ENCODE data around the gene DDX31. TPM values are rescaled to one million over a fixed set of nuclear protein-coding genes. Genes with fewer than 3 reads are reported as not detected.
"Not testable (repeated sequence)": the region's sequence is repeated elsewhere in the genome, so short reads cannot be mapped to it uniquely, and the experiment has no call there.

DDX31 gene
- total RNA-seq, 1 experiment from 2014 or later, result 26.2 TPM

- TF ChIP-seq IRF1 (CRISPR knock-in tag; IDR thresholded peaks at IDR 0.05), result peak; percentile 57
- peak; percentile 80; the same call in 1 of the 2 replicates for TF ChIP-seq ZBTB43 (CRISPR knock-in tag; IDR thresholded peaks at IDR 0.05)
- TF ChIP-seq USF2 (CRISPR knock-in tag; IDR thresholded peaks at IDR 0.05), result peak; percentile 80
- peak; percentile 83; the same call in 1 of the 2 replicates for TF ChIP-seq MYBL2 (CRISPR knock-in tag; IDR thresholded peaks at IDR 0.05)
- no peak; the same call in 1 of the 2 replicates for TF ChIP-seq SMAD3 (CRISPR knock-in tag; IDR thresholded peaks at IDR 0.05; ENCODE audit: borderline replicate concordance)
- TF ChIP-seq NFATC4 (CRISPR knock-in tag; IDR thresholded peaks at IDR 0.05), result no peak
- TF ChIP-seq, protein P1, sequence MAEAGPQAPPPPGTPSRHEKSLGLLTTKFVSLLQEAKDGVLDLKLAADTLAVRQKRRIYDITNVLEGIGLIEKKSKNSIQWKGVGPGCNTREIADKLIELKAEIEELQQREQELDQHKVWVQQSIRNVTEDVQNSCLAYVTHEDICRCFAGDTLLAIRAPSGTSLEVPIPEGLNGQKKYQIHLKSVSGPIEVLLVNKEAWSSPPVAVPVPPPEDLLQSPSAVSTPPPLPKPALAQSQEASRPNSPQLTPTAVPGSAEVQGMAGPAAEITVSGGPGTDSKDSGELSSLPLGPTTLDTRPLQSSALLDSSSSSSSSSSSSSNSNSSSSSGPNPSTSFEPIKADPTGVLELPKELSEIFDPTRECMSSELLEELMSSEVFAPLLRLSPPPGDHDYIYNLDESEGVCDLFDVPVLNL (CRISPR knock-in tag; IDR thresholded peaks at IDR 0.05; ENCODE audit: borderline replicate concordance, low read depth), result peak; percentile 77
- peak; percentile 95 for TF ChIP-seq MAX (CRISPR knock-in tag; IDR thresholded peaks at IDR 0.05)
- TF ChIP-seq CREM (CRISPR knock-in tag; IDR thresholded peaks at IDR 0.05), result no peak; the same call in 1 of the 2 replicates
- peak; percentile 40 for TF ChIP-seq NFE2L1 (CRISPR knock-in tag; IDR thresholded peaks at IDR 0.05)
- TF ChIP-seq ZNF671 (CRISPR knock-in tag; IDR thresholded peaks at IDR 0.05), result no peak
- 0 out of 2 replicates have a peak, but pooled peaks have one; percentile 43 for TF ChIP-seq AFF4 (CRISPR knock-in tag; IDR thresholded peaks at IDR 0.05; ENCODE audit: borderline replicate concordance)
- no peak for TF ChIP-seq JUN (CRISPR knock-in tag; IDR thresholded peaks at IDR 0.05)
- TF ChIP-seq, protein P2, sequence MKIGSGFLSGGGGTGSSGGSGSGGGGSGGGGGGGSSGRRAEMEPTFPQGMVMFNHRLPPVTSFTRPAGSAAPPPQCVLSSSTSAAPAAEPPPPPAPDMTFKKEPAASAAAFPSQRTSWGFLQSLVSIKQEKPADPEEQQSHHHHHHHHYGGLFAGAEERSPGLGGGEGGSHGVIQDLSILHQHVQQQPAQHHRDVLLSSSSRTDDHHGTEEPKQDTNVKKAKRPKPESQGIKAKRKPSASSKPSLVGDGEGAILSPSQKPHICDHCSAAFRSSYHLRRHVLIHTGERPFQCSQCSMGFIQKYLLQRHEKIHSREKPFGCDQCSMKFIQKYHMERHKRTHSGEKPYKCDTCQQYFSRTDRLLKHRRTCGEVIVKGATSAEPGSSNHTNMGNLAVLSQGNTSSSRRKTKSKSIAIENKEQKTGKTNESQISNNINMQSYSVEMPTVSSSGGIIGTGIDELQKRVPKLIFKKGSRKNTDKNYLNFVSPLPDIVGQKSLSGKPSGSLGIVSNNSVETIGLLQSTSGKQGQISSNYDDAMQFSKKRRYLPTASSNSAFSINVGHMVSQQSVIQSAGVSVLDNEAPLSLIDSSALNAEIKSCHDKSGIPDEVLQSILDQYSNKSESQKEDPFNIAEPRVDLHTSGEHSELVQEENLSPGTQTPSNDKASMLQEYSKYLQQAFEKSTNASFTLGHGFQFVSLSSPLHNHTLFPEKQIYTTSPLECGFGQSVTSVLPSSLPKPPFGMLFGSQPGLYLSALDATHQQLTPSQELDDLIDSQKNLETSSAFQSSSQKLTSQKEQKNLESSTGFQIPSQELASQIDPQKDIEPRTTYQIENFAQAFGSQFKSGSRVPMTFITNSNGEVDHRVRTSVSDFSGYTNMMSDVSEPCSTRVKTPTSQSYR (CRISPR knock-in tag; IDR thresholded peaks at IDR 0.05), result peak; percentile 33; the same call in 1 of the 2 replicates
- TF ChIP-seq SP1 (CRISPR knock-in tag; conservative IDR thresholded peaks at IDR 0.05), result peak; percentile 62
- peak; percentile 60 for TF ChIP-seq USF1 (CRISPR knock-in tag; IDR thresholded peaks at IDR 0.05)
- TF ChIP-seq, protein P3, sequence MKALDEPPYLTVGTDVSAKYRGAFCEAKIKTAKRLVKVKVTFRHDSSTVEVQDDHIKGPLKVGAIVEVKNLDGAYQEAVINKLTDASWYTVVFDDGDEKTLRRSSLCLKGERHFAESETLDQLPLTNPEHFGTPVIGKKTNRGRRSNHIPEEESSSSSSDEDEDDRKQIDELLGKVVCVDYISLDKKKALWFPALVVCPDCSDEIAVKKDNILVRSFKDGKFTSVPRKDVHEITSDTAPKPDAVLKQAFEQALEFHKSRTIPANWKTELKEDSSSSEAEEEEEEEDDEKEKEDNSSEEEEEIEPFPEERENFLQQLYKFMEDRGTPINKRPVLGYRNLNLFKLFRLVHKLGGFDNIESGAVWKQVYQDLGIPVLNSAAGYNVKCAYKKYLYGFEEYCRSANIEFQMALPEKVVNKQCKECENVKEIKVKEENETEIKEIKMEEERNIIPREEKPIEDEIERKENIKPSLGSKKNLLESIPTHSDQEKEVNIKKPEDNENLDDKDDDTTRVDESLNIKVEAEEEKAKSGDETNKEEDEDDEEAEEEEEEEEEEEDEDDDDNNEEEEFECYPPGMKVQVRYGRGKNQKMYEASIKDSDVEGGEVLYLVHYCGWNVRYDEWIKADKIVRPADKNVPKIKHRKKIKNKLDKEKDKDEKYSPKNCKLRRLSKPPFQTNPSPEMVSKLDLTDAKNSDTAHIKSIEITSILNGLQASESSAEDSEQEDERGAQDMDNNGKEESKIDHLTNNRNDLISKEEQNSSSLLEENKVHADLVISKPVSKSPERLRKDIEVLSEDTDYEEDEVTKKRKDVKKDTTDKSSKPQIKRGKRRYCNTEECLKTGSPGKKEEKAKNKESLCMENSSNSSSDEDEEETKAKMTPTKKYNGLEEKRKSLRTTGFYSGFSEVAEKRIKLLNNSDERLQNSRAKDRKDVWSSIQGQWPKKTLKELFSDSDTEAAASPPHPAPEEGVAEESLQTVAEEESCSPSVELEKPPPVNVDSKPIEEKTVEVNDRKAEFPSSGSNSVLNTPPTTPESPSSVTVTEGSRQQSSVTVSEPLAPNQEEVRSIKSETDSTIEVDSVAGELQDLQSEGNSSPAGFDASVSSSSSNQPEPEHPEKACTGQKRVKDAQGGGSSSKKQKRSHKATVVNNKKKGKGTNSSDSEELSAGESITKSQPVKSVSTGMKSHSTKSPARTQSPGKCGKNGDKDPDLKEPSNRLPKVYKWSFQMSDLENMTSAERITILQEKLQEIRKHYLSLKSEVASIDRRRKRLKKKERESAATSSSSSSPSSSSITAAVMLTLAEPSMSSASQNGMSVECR (CRISPR knock-in tag; IDR thresholded peaks at IDR 0.05; ENCODE audit: borderline replicate concordance), result peak; percentile 74; the same call in 1 of the 2 replicates
Measured at GRCh38 chr9:132669698-132670456, at the start of gene DDX31 (continued).

DNA sequence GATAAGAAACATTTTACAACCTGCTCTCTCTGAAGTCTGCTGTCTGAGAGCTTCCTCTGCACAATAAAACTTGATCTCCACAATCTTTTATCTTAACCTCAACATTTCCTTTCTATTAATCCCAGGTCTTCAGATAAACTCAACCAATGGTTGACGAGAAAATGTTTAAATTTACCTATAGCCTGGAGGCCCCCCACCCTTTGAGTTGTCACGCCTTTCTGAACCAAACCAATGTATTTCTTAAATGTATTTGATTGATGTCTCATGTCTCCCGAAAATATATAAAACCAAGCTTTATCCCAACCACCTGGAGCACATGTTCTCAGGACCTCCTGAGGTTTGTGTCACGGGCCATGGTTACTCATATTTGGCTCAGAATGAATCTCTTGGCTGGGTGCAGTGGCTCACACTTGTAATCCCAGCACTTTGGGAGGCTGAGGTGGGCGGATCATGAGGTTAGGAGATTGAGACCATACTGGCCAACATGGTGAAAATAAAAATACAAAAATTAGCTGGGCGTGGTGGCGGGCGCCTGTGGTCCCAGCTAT, 48.7 kb upstream of the DDX31 start:
- peaks cover 10% of the 10 kb centered on the region; the same call in 1 of the 2 replicates for H3K27me3 Mint-ChIP-seq (ENCODE audit: low read depth)
- DNase-seq (ENCODE audit: low spot score); CTCF ChIA-PET; H3K36me3 Mint-ChIP-seq; POLR2A ChIA-PET; H3K4me1 Mint-ChIP-seq; H3K27ac Mint-ChIP-seq; H3K9me3 Mint-ChIP-seq; H3K4me3 Mint-ChIP-seq; ATAC-seq: not testable (repeated sequence)

Measured in WTC11 (cell line).